ENCODE data around the gene COPA.

COPA gene

DNA sequence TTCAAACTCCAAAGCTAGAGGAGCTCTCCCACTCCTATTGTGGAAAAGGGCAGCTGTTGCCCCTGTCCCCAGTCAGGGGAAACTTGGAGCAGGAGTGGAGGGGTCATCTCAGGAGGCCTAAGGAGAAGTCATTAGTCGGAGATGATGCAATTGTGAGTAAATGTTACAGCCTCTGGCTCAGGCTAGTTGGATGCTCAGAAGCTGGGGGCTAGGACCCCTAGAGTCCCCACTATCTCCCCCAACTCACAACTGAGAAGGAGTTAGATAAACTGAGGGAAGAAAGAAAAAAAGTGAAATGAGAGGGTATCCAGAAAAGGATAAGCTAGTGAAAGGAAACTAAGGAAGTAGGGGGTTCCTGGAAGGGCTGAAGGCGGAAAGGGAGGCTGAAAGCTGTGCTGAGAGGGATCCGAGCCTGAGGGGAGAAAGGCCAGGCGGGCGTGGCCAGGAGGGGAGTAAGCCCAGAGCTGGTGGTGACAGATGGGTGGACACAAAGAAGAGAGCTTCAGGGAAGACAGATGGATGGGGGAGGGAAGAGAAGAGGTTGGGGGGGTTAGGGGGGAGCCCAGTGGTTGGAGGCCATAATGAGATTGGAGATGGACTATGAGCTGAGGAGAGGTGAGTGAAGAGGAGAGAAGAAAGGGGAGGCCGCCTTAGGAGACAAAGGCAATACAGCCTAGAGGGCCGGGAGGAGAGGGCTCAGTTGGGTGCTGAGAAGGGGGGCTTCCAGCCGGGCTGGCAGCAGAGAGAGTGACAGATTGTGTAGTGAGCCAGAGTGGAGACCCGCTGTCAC lies 19.3 kb upstream of the COPA start:
- Histone ChIP-seq H3K36me3 (ENCODE audit: control insufficient read depth in 5 of 5, insufficient read depth in 5 of 5, low read length in 5 of 5) (peaks cover 0 to 29% (median 21%) of the 10 kb centered on the region in 5 donors), H3K27me3 (ENCODE audit: control insufficient read depth in 5 of 5, insufficient read depth in 4 of 5, low read length in 5 of 5) (peaks cover 0 to 4% (median under 1%) of the 10 kb centered on the region in 5 donors), H3K9ac (ENCODE audit: low read length in 5 of 5) (peak overlapping the region in 2 of 5 donors; percentile 13 to 23), H3K4me3 (ENCODE audit: low read depth in 1 of 5, low read length in 5 of 5) (no peak overlapping the region), H3K27ac (ENCODE audit: low read depth, low read length) (peak overlapping the region; percentile 54), H3K9me3 (ENCODE audit: control insufficient read depth in 5 of 5, low read length in 5 of 5) (no peaks in the 10 kb centered on the region), H3K4me1 (ENCODE audit: control insufficient read depth in 5 of 5, insufficient read depth in 5 of 5, low read length in 5 of 5) (peaks cover 0 to 33% (median 30%) of the 10 kb centered on the region in 5 donors)

GRCh38 chr1:160361814-160362167 lies 18.7 kb upstream of the COPA start:
- Histone ChIP-seq H3K4me1 (ENCODE audit: control insufficient read depth in 5 of 5, insufficient read depth in 5 of 5, low read length in 5 of 5) (peaks cover under 1 to 38% (median 34%) of the 10 kb centered on the region in 5 donors), H3K9ac (ENCODE audit: low read length in 5 of 5) (peak overlapping the region in 1 of 5 donors; percentile 23), H3K4me3 (ENCODE audit: low read depth in 1 of 5, low read length in 5 of 5) (no peak overlapping the region), H3K9me3 (ENCODE audit: control insufficient read depth in 5 of 5, low read length in 5 of 5) (no peaks in the 10 kb centered on the region), H3K27ac (ENCODE audit: low read depth, low read length) (peak overlapping the region; percentile 22), H3K36me3 (ENCODE audit: control insufficient read depth in 5 of 5, insufficient read depth in 5 of 5, low read length in 5 of 5) (peaks cover 0 to 35% (median 26%) of the 10 kb centered on the region in 5 donors), H3K27me3 (ENCODE audit: control insufficient read depth in 5 of 5, insufficient read depth in 4 of 5, low read length in 5 of 5) (no peaks in the 10 kb centered on the region)

GRCh38 chr1:160361199-160361598 lies 18.1 kb upstream of the COPA start:
- peak overlapping the region; percentile 22 for H3K27ac ChIP-seq (ENCODE audit: low read depth, low read length)
- no peaks in the 10 kb centered on the region for H3K9me3 ChIP-seq (ENCODE audit: control insufficient read depth in 5 of 5, low read length in 5 of 5)
- peaks cover 1 to 44% (median 40%) of the 10 kb centered on the region in 5 donors for H3K4me1 ChIP-seq (ENCODE audit: control insufficient read depth in 5 of 5, insufficient read depth in 5 of 5, low read length in 5 of 5)
- peak overlapping the region in 1 of 5 donors; percentile 12 for H3K4me3 ChIP-seq (ENCODE audit: low read depth in 1 of 5, low read length in 5 of 5)
- H3K27me3 ChIP-seq (ENCODE audit: control insufficient read depth in 5 of 5, insufficient read depth in 4 of 5, low read length in 5 of 5): no peaks in the 10 kb centered on the region
- H3K36me3 ChIP-seq (ENCODE audit: control insufficient read depth in 5 of 5, insufficient read depth in 5 of 5, low read length in 5 of 5): peaks cover 0 to 40% (median 32%) of the 10 kb centered on the region in 5 donors
- peak overlapping the region in 1 of 5 donors; percentile 23 for H3K9ac ChIP-seq (ENCODE audit: low read length in 5 of 5)

DNA sequence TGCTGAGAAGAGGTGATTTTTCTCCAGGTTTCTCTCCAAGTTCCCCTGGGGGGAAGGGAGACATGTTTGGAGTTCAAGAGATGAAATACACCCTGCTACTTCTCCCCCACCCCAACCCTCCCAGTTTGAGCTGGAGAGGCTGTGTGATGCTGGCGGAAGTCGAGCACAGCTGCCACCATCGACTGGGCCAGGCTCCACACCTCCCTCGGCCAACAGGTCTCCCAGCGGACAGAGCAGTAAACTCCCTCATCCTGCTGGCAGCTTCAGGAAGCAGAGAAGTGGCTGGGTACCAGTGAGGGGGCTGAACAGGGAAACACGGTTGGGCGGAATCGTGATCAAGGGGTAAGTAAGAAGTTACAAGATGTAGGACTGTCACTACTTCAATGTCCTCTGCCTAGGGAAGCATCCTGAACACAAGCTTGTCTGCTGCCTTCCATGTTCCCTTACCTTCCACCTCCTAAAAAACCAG lies 17.2 kb upstream of the COPA start:
- Histone ChIP-seq H3K27ac (ENCODE audit: low read depth, low read length) (peak overlapping the region; percentile 17), H3K4me1 (ENCODE audit: control insufficient read depth in 5 of 5, insufficient read depth in 5 of 5, low read length in 5 of 5) (peaks cover 1 to 53% (median 49%) of the 10 kb centered on the region in 5 donors), H3K4me3 (ENCODE audit: low read depth in 1 of 5, low read length in 5 of 5) (no peak overlapping the region), H3K36me3 (ENCODE audit: control insufficient read depth in 5 of 5, insufficient read depth in 5 of 5, low read length in 5 of 5) (peaks cover under 1 to 50% (median 41%) of the 10 kb centered on the region in 5 donors), H3K9me3 (ENCODE audit: control insufficient read depth in 5 of 5, low read length in 5 of 5) (no peaks in the 10 kb centered on the region), H3K27me3 (ENCODE audit: control insufficient read depth in 5 of 5, insufficient read depth in 4 of 5, low read length in 5 of 5) (no peaks in the 10 kb centered on the region), H3K9ac (ENCODE audit: low read length in 5 of 5) (no peak overlapping the region)

DNA sequence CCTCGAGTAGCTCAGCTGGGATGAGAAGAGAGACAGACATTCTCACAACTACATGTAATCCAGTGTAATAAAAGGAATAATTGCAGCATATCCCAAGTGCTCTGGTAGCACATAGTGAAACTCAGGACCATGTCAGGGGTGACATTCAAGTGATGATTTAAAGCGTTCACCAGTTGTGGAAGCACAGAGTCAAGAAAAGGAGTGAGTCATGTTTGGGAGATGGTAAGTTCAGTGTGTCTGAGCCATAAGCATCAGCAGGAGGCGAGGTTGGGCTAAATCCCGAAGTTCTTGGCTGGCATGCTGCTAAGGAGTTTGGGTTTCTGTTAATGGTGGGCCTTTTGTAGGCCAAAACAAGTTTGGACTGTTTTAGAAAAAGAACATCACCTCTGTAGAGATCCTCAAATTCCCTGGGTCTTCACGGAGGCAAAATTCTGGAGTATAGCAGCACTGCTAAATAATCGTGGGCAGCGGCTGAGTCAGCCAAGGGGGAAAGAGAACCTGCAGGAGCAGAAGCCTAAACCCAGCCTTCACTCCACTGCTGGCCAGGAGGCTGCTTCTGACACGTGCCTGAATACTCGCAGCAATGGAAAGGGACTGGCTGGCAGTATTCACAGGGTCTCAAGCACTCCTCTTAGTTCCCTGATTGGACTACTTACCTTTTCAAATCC lies 16.6 kb upstream of the COPA start:
- H3K27me3 ChIP-seq (ENCODE audit: control insufficient read depth in 5 of 5, insufficient read depth in 4 of 5, low read length in 5 of 5): no peaks in the 10 kb centered on the region
- no peaks in the 10 kb centered on the region for H3K9me3 ChIP-seq (ENCODE audit: control insufficient read depth in 5 of 5, low read length in 5 of 5)
- peaks cover 6 to 56% (median 47%) of the 10 kb centered on the region in 5 donors for H3K36me3 ChIP-seq (ENCODE audit: control insufficient read depth in 5 of 5, insufficient read depth in 5 of 5, low read length in 5 of 5)
- peaks cover 1 to 56% (median 50%) of the 10 kb centered on the region in 5 donors for H3K4me1 ChIP-seq (ENCODE audit: control insufficient read depth in 5 of 5, insufficient read depth in 5 of 5, low read length in 5 of 5)
- H3K27ac ChIP-seq (ENCODE audit: low read depth, low read length): peak overlapping the region; percentile 17
- H3K4me3 ChIP-seq (ENCODE audit: low read depth in 1 of 5, low read length in 5 of 5): no peak overlapping the region
- H3K9ac ChIP-seq (ENCODE audit: low read length in 5 of 5): no peak overlapping the region

GRCh38 chr1:160358073-160358472 lies 15.0 kb upstream of the COPA start:
- Histone ChIP-seq H3K4me1 (ENCODE audit: control insufficient read depth in 5 of 5, insufficient read depth in 5 of 5, low read length in 5 of 5) (peaks cover 1 to 55% (median 47%) of the 10 kb centered on the region in 5 donors), H3K9me3 (ENCODE audit: control insufficient read depth in 5 of 5, low read length in 5 of 5) (no peaks in the 10 kb centered on the region), H3K27ac (ENCODE audit: low read depth, low read length) (peak overlapping the region; percentile 84), H3K27me3 (ENCODE audit: control insufficient read depth in 5 of 5, insufficient read depth in 4 of 5, low read length in 5 of 5) (no peaks in the 10 kb centered on the region), H3K9ac (ENCODE audit: low read length in 5 of 5) (peak overlapping the region in 2 of 5 donors; percentile 1 to 27), H3K4me3 (ENCODE audit: low read depth in 1 of 5, low read length in 5 of 5) (no peak overlapping the region), H3K36me3 (ENCODE audit: control insufficient read depth in 5 of 5, insufficient read depth in 5 of 5, low read length in 5 of 5) (peaks cover 12 to 72% (median 63%) of the 10 kb centered on the region in 5 donors)

GRCh38 chr1:160357286-160358002 lies 14.4 kb upstream of the COPA start:
- Histone ChIP-seq H3K9ac (ENCODE audit: low read length in 5 of 5) (peak overlapping the region in 2 of 5 donors; percentile 21 to 27), H3K9me3 (ENCODE audit: control insufficient read depth in 5 of 5, low read length in 5 of 5) (no peaks in the 10 kb centered on the region), H3K27me3 (ENCODE audit: control insufficient read depth in 5 of 5, insufficient read depth in 4 of 5, low read length in 5 of 5) (no peaks in the 10 kb centered on the region), H3K36me3 (ENCODE audit: control insufficient read depth in 5 of 5, insufficient read depth in 5 of 5, low read length in 5 of 5) (peaks cover 12 to 78% (median 69%) of the 10 kb centered on the region in 5 donors), H3K4me3 (ENCODE audit: low read depth in 1 of 5, low read length in 5 of 5) (peak overlapping the region in 1 of 5 donors; percentile 24), H3K27ac (ENCODE audit: low read depth, low read length) (peak overlapping the region; percentile 84), H3K4me1 (ENCODE audit: control insufficient read depth in 5 of 5, insufficient read depth in 5 of 5, low read length in 5 of 5) (peaks cover 1 to 49% (median 42%) of the 10 kb centered on the region in 5 donors)

DNA sequence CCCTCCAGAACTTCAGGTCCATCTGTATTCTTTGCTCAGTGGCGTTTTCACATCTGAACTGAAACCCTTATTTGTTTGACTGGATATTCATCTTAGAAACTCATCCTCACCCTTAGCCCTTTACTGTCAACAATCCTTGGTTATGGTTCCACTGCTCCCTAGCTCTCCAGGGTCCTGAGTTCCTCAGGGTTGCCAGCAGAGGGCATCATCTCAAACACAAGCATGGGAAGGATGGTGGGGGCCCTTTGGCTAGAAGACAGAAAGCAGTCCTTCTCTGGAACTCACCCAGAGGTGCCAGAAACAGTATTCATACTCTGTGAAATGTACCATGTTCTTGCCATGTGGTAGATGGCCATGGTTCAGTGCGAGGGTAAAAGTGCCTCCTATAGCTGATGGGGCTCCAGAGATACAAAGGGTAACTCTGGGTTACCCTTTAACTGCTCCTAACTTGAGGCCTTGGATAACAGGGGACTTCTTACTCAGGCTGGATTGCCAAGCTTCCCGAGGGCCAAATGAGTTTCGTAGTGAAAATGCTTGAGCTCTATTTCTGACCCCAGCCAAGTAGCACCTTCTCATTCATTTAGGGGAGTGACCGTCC lies 11.4 kb upstream of the COPA start:
- no peaks in the 10 kb centered on the region for H3K9me3 ChIP-seq (ENCODE audit: control insufficient read depth in 5 of 5, low read length in 5 of 5)
- no peak overlapping the region for H3K9ac ChIP-seq (ENCODE audit: low read length in 5 of 5)
- peaks cover 23 to 94% (median 88%) of the 10 kb centered on the region in 5 donors for H3K36me3 ChIP-seq (ENCODE audit: control insufficient read depth in 5 of 5, insufficient read depth in 5 of 5, low read length in 5 of 5)
- H3K4me3 ChIP-seq (ENCODE audit: low read depth in 1 of 5, low read length in 5 of 5): no peak overlapping the region
- peaks cover 1 to 44% (median 36%) of the 10 kb centered on the region in 5 donors for H3K4me1 ChIP-seq (ENCODE audit: control insufficient read depth in 5 of 5, insufficient read depth in 5 of 5, low read length in 5 of 5)
- H3K27ac ChIP-seq (ENCODE audit: low read depth, low read length): peak overlapping the region; percentile 84
- no peaks in the 10 kb centered on the region for H3K27me3 ChIP-seq (ENCODE audit: control insufficient read depth in 5 of 5, insufficient read depth in 4 of 5, low read length in 5 of 5)

GRCh38 chr1:160353223-160353622 lies 10.2 kb upstream of the COPA start:
- no peak overlapping the region for H3K4me3 ChIP-seq (ENCODE audit: low read depth in 1 of 5, low read length in 5 of 5)
- H3K9me3 ChIP-seq (ENCODE audit: control insufficient read depth in 5 of 5, low read length in 5 of 5): no peaks in the 10 kb centered on the region
- H3K27me3 ChIP-seq (ENCODE audit: control insufficient read depth in 5 of 5, insufficient read depth in 4 of 5, low read length in 5 of 5): no peaks in the 10 kb centered on the region
- no peak overlapping the region for H3K9ac ChIP-seq (ENCODE audit: low read length in 5 of 5)
- H3K36me3 ChIP-seq (ENCODE audit: control insufficient read depth in 5 of 5, insufficient read depth in 5 of 5, low read length in 5 of 5): peaks cover 28 to 99% (median 92%) of the 10 kb centered on the region in 5 donors
- no peak overlapping the region for H3K27ac ChIP-seq (ENCODE audit: low read depth, low read length)
- H3K4me1 ChIP-seq (ENCODE audit: control insufficient read depth in 5 of 5, insufficient read depth in 5 of 5, low read length in 5 of 5): peaks cover 1 to 43% (median 36%) of the 10 kb centered on the region in 5 donors

All from subcutaneous abdominal adipose tissue (tissue), 5 donors.